MM.1S (cell line): Measurements from ENCODE around the gene GMPS.

ENCODE experiments used
- DNase-seq: peaks from one replicate; pipeline ENCODE4 v3.0.0-alpha.2; 2015
- H2AFZ ChIP-seq: fragments of 300-600 bp; sonication (generic); 2 replicates; pipeline ENCODE4 v1.6.0; 2016; ENCODE audit warnings: antibody characterized with exemption, low read length
- H3F3A ChIP-seq: fragments of 300-600 bp; sonication (generic); 2 replicates; pipeline ENCODE4 v1.6.1; 2016; ENCODE audit warnings: mild to moderate bottlenecking, antibody characterized with exemption, low read length, moderate library complexity, mixed read lengths; ENCODE audit not compliant: insufficient read depth
- H3K27ac ChIP-seq: fragments of 300-600 bp; sonication (generic); 2 replicates; pipeline ENCODE4 v1.5.1; 2016; ENCODE audit warnings: mild to moderate bottlenecking, low read length
- H3K27me3 ChIP-seq: fragments of 300-600 bp; sonication (generic); replicated peaks from 2 replicates; pipeline ENCODE4 v1.6.0; 2016; ENCODE audit warnings: low read length; ENCODE audit not compliant: insufficient read depth
- H3K36me3 ChIP-seq: fragments of 300-600 bp; sonication (generic); replicated peaks from 2 replicates; pipeline ENCODE4 v1.6.1; 2016; ENCODE audit warnings: mild to moderate bottlenecking, low read length, mixed read lengths; ENCODE audit not compliant: insufficient read depth
- H3K4me1 ChIP-seq: fragments of 300-600 bp; sonication (generic); 2 replicates; pipeline ENCODE4 v1.6.1; 2016; ENCODE audit warnings: low read length, mixed read lengths
- H3K4me2 ChIP-seq: fragments of 300-600 bp; sonication (generic); 2 replicates; pipeline ENCODE4 v1.6.0; 2016; ENCODE audit warnings: low read depth, low read length
- H3K4me3 ChIP-seq: fragments of 300-600 bp; sonication (generic); 2 replicates; pipeline ENCODE4 v1.5.1; 2016; ENCODE audit warnings: low read length, mixed read lengths
- H3K79me2 ChIP-seq: fragments of 300-600 bp; sonication (generic); 2 replicates; pipeline ENCODE4 v1.6.1; 2016; ENCODE audit warnings: mixed run types, low read length, mixed read lengths
- H3K9ac ChIP-seq: fragments of 300-600 bp; sonication (generic); 2 replicates; pipeline ENCODE4 v1.6.1; 2016; ENCODE audit warnings: low read length, mixed read lengths
- H3K9me2 ChIP-seq: fragments of 300-600 bp; sonication (generic); replicated peaks from 2 replicates; pipeline ENCODE4 v1.6.1; 2016; ENCODE audit warnings: mild to moderate bottlenecking, low read length, mixed read lengths; ENCODE audit not compliant: insufficient read depth
- H3K9me3 ChIP-seq: fragments of 300-600 bp; sonication (generic); replicated peaks from 2 replicates; pipeline ENCODE4 v1.6.1; 2016; ENCODE audit warnings: mild to moderate bottlenecking, low read length, mixed read lengths; ENCODE audit not compliant: insufficient read depth
- H4K20me1 ChIP-seq: fragments of 300-600 bp; sonication (generic); 2 replicates; pipeline ENCODE4 v1.6.1; 2016; ENCODE audit warnings: mild to moderate bottlenecking, low read length, moderate library complexity, mixed read lengths; ENCODE audit not compliant: insufficient read depth
- CTCF ChIP-seq: fragments of 300-600 bp; sonication (generic); IDR thresholded peaks from 2 replicates; pipeline ENCODE4 v1.5.1; 2016; ENCODE audit warnings: antibody characterized with exemption, low read length, mixed read lengths
- EZH2 ChIP-seq: fragments of 300-600 bp; sonication (generic); optimal IDR thresholded peaks from 2 replicates; pipeline ENCODE3; 2017; ENCODE audit warnings: low read depth, mild to moderate bottlenecking, antibody characterized with exemption, low read length, mixed read lengths
- EZH2phosphoT487 ChIP-seq: fragments of 300-600 bp; sonication (generic); IDR thresholded peaks from 2 replicates; pipeline ENCODE4 v1.6.1; 2018; ENCODE audit warnings: antibody characterized with exemption, low read length

Gene GMPS

GRCh38 chr3:155890671-155891190 lies 20.3 kb downstream of the GMPS start:
- peaks cover 34% of the 10 kb centered on the region for H4K20me1 ChIP-seq
- no peak overlapping the region for H3K4me3 ChIP-seq
- no peaks in the 10 kb centered on the region; the same call in 1 of the 2 replicates for H3K36me3 ChIP-seq
- no peaks in the 10 kb centered on the region for H3K27me3 ChIP-seq
- H3K9ac ChIP-seq, result no peak overlapping the region
- no peak for TF ChIP-seq EZH2
- no peak for TF ChIP-seq CTCF
- TF ChIP-seq EZH2phosphoT487, result no peak
- H2AFZ ChIP-seq, result no peak overlapping the region
- H3K79me2 ChIP-seq, result peaks cover 93% of the 10 kb centered on the region
- H3K27ac ChIP-seq, result no peak overlapping the region
- DNase-seq, result no peak
- no peaks in the 10 kb centered on the region for H3K9me2 ChIP-seq
- no peak overlapping the region for H3K4me2 ChIP-seq
- no peaks in the 10 kb centered on the region for H3F3A ChIP-seq
- H3K4me1 ChIP-seq, result no peaks in the 10 kb centered on the region
- no peaks in the 10 kb centered on the region for H3K9me3 ChIP-seq

- H3K9me3 ChIP-seq, result no peaks in the 10 kb centered on the region
- H3K36me3 ChIP-seq, result no peaks in the 10 kb centered on the region; the same call in 1 of the 2 replicates
- H3K4me3 ChIP-seq, result no peak overlapping the region
- no peak overlapping the region for H3K27ac ChIP-seq
- no peak overlapping the region for H3K9ac ChIP-seq
- no peak for DNase-seq
- no peak for TF ChIP-seq CTCF
- TF ChIP-seq EZH2phosphoT487, result no peak
- peaks cover 90% of the 10 kb centered on the region for H3K79me2 ChIP-seq
- no peaks in the 10 kb centered on the region for H3K27me3 ChIP-seq
- no peaks in the 10 kb centered on the region for H3F3A ChIP-seq
- no peaks in the 10 kb centered on the region for H3K4me1 ChIP-seq
- H3K9me2 ChIP-seq, result no peaks in the 10 kb centered on the region
- H3K4me2 ChIP-seq, result no peak overlapping the region
- peaks cover 34% of the 10 kb centered on the region for H4K20me1 ChIP-seq
- no peak overlapping the region for H2AFZ ChIP-seq
Observed at GRCh38 chr3:155891321-155891720, 20.9 kb downstream of the GMPS start.

GRCh38 chr3:155895379-155895900 lies 25.0 kb downstream of the GMPS start:
- DNase-seq, result no peak
- peaks cover 61% of the 10 kb centered on the region for H3K79me2 ChIP-seq
- no peak for TF ChIP-seq EZH2
- peaks cover 13% of the 10 kb centered on the region for H3K36me3 ChIP-seq
- H3K4me2 ChIP-seq, result no peak overlapping the region
- no peaks in the 10 kb centered on the region for H3F3A ChIP-seq
- H4K20me1 ChIP-seq, result peaks cover 14% of the 10 kb centered on the region; the same call in 1 of the 2 replicates
- H3K4me3 ChIP-seq, result no peak overlapping the region
- no peak overlapping the region for H3K9ac ChIP-seq
- no peaks in the 10 kb centered on the region for H3K27me3 ChIP-seq
- no peak overlapping the region for H3K27ac ChIP-seq
- H2AFZ ChIP-seq, result no peak overlapping the region
- H3K9me3 ChIP-seq, result no peaks in the 10 kb centered on the region
- H3K9me2 ChIP-seq, result no peaks in the 10 kb centered on the region
- no peaks in the 10 kb centered on the region for H3K4me1 ChIP-seq

DNA sequence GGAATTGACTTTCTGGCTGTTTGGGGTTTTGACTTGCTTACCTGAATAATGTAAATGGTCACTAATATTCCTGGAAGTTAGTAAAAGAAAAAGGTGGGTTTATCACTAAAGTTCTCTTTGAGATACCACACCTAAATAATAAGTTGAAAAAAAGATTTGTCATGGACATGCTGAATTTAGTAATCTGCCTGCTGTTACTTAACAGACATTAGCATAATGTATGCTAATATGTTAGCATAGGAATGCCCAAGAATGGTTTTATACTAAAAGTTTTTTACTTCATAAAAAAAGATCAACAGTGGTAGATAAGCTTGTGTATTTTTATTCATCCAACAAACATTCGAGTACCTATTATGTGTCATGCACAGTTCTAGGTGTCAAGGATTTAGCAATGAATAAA lies 36.5 kb downstream of the GMPS start:
- Histone ChIP-seq H3K4me3 (no peak overlapping the region), H2AFZ (no peak overlapping the region), H3K4me1 (no peaks in the 10 kb centered on the region), H4K20me1 (0 out of 2 replicates have a peak, but pooled peaks cover 6% of the 10 kb centered on the region), H3K9me3 (no peaks in the 10 kb centered on the region), H3K79me2 (no peaks in the 10 kb centered on the region), H3K27ac (no peak overlapping the region), H3K9ac (no peak overlapping the region), H3K27me3 (no peaks in the 10 kb centered on the region), H3K36me3 (peaks cover 14% of the 10 kb centered on the region; the same call in 1 of the 2 replicates), H3F3A (0 out of 2 replicates have a peak, but pooled peaks cover 3% of the 10 kb centered on the region), H3K9me2 (no peaks in the 10 kb centered on the region), H3K4me2 (no peak overlapping the region)
- no peak for TF ChIP-seq EZH2phosphoT487
- no peak for TF ChIP-seq CTCF
- no peak for TF ChIP-seq EZH2
- no peak for DNase-seq
